ENCODE results near the gene OR8B8. TPM values are rescaled to one million over a fixed set of nuclear protein-coding genes. Genes with fewer than 3 reads are reported as not detected.
"Not testable (repeated sequence)": the region's sequence is repeated elsewhere in the genome, so short reads cannot be mapped to it uniquely, and the experiment has no call there.

The OR8B8 gene
- total and polyA plus RNA-seq, 2 donors (not counting 3 experiments of a cell fraction or from before 2014, with no cell fraction given) = not detected

- intact Hi-C loops (cut with micrococcal nuclease) (no loop called here), dilution Hi-C loops (cut with MboI; ENCODE audit: extremely low pct_ligation_motif_present, low sequenced_read_pairs) (no loop called here)
- Histone ChIP-seq H4K20me1 (replicated peaks; ENCODE audit: control insufficient read depth, extremely low read depth, insufficient read depth, low read length) (no peaks in the 10 kb centered on the region), H3K79me2 (ENCODE audit: control insufficient read depth, insufficient read depth, low read length) (no peaks in the 10 kb centered on the region), H3K4me1 (ENCODE audit: control insufficient read depth, extremely low read depth, insufficient read depth, low read length) (no peaks in the 10 kb centered on the region), H3K4me2 (ENCODE audit: insufficient read depth, low read length) (no peak within 1 kb of the TSS), H3K4me3 (replicated peaks in 1 of 3; ENCODE audit: insufficient read depth in 1 of 3, low read depth in 1 of 3, low read length in 3 of 3) (no peak within 1 kb of the TSS), H3K27me3 (ENCODE audit: control insufficient read depth in 2 of 2, insufficient read depth in 2 of 2, low read length in 2 of 2) (no peaks in the 10 kb centered on the region), H3K9ac (replicated peaks; ENCODE audit: extremely low read depth, insufficient read depth, low read length) (no peak within 1 kb of the TSS), H2AFZ (ENCODE audit: low read depth, low read length) (no peak within 1 kb of the TSS), H3K36me3 (ENCODE audit: control insufficient read depth in 2 of 2, extremely low read depth in 1 of 2, insufficient read depth in 2 of 2, low read length in 2 of 2) (no peaks in the 10 kb centered on the region), H3K27ac (ENCODE audit: insufficient read depth, low read depth, low read length) (no peak within 1 kb of the TSS), H3K9me3 (replicated peaks; ENCODE audit: control insufficient read depth, insufficient read depth, low read length) (no peaks in the 10 kb centered on the region), H3K9me1 (replicated peaks; ENCODE audit: control insufficient read depth, extremely low read depth, insufficient read depth, low read length) (no peaks in the 10 kb centered on the region)
- BruUV-seq (replicated peaks) = no TSS peak
- no peak for DNase-seq (ENCODE audit: low read depth, low spot score)
- TF ChIP-seq GATA2 (IDR thresholded peaks at IDR 0.05; ENCODE audit: insufficient read depth, insufficient read length, low read depth, low read length) (no peak), FOS (IDR thresholded peaks at IDR 0.05; ENCODE audit: borderline replicate concordance, insufficient read depth, low read length) (no peak), EZH2 (IDR thresholded peaks at IDR 0.05; ENCODE audit: borderline replicate concordance, low read depth, low read length, severe bottlenecking) (no peak), CTCF (IDR thresholded peaks at IDR 0.05; ENCODE audit: extremely low read depth in 1 of 2, insufficient read depth in 1 of 2, low read depth in 1 of 2, low read length in 2 of 2) (no peak), POLR2A (IDR thresholded peaks at IDR 0.05; ENCODE audit: low read depth, low read length) (no peak), JUN (IDR thresholded peaks at IDR 0.05; ENCODE audit: borderline replicate concordance, insufficient read depth, insufficient read length, low read depth) (no peak), POLR2AphosphoS5 (IDR thresholded peaks at IDR 0.05; ENCODE audit: insufficient read depth, low read depth, low read length) (no peak), MAX (IDR thresholded peaks at IDR 0.05; ENCODE audit: insufficient read depth, insufficient read length) (no peak), MYC (IDR thresholded peaks at IDR 0.05; ENCODE audit: low read depth, low read length) (no peak)
- FAIRE-seq = no peak
- ChIA-PET POLR2A (no interaction called here), CTCF (no interaction called here)
Measured at GRCh38 chr11:124398924-124399323, 46.6 kb downstream of the OR8B8 start, which contains the start of gene OR8B3. Gene OR8B3, minus strand, starts transcription at chr11:124399024. Its CDS starts 1,673 bp downstream, at chr11:124397351.

- dilution Hi-C loops (cut with MboI; ENCODE audit: extremely low pct_ligation_motif_present, low sequenced_read_pairs); BruUV-seq (replicated peaks); DNase-seq (ENCODE audit: low read depth, low spot score); H3K4me1 ChIP-seq (ENCODE audit: control insufficient read depth, extremely low read depth, insufficient read depth, low read length); H3K4me2 ChIP-seq (ENCODE audit: insufficient read depth, low read length); H3K9ac ChIP-seq (replicated peaks; ENCODE audit: extremely low read depth, insufficient read depth, low read length); H4K20me1 ChIP-seq (replicated peaks; ENCODE audit: control insufficient read depth, extremely low read depth, insufficient read depth, low read length); H2AFZ ChIP-seq (ENCODE audit: low read depth, low read length); POLR2A ChIA-PET; H3K79me2 ChIP-seq (ENCODE audit: control insufficient read depth, insufficient read depth, low read length); CTCF ChIA-PET; H3K27me3 ChIP-seq (ENCODE audit: control insufficient read depth in 2 of 2, insufficient read depth in 2 of 2, low read length in 2 of 2); H3K36me3 ChIP-seq (ENCODE audit: control insufficient read depth in 2 of 2, extremely low read depth in 1 of 2, insufficient read depth in 2 of 2, low read length in 2 of 2); intact Hi-C loops (cut with micrococcal nuclease); H3K9me3 ChIP-seq (replicated peaks; ENCODE audit: control insufficient read depth, insufficient read depth, low read length); H3K9me1 ChIP-seq (replicated peaks; ENCODE audit: control insufficient read depth, extremely low read depth, insufficient read depth, low read length); H3K4me3 ChIP-seq (replicated peaks in 1 of 3; ENCODE audit: insufficient read depth in 1 of 3, low read depth in 1 of 3, low read length in 3 of 3); H3K27ac ChIP-seq (ENCODE audit: insufficient read depth, low read depth, low read length): not testable (repeated sequence)
- FAIRE-seq = peak; percentile 43
Measured at GRCh38 chr11:124396847-124397246, 48.6 kb downstream of the OR8B8 start.

Measured in endothelial cell of umbilical vein (primary cell).